Activated naive CD4-positive, alpha-beta T cell treated with anti-CD3 and anti-CD28 coated beads, Interleukin-2, amount 50 U/mL, for 16 hours (primary cell): ENCODE results near the gene FAM20C.
"Not testable (repeated sequence)": the region's sequence is repeated elsewhere in the genome, so short reads cannot be mapped to it uniquely, and the experiment has no call there.

Experiments
- DNase-seq: peaks from one replicate; pipeline ENCODE4 v3.0.0-alpha.2; 2020

Gene FAM20C

DNA sequence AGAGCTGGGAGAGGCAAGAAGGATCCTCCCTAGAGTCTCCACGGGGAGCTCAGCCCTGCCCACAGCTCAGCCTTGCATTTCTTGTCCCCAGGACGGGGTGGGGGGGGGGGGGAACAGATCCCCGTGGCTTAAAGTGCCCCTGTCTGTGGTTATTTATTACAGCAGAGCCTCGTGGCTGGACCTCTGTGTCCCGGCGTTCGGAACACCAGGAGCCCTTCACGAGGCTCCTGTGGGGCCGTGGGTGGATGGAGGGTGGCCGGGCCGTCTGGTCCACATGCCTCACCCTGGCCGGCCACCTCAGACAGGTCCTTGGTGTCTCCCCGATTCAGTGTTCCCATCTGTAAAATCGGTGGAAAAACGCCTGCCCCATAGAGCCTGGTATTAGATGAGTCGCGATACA is 37.9 kb downstream of the FAM20C start:
- DNase-seq = no peak

DNA sequence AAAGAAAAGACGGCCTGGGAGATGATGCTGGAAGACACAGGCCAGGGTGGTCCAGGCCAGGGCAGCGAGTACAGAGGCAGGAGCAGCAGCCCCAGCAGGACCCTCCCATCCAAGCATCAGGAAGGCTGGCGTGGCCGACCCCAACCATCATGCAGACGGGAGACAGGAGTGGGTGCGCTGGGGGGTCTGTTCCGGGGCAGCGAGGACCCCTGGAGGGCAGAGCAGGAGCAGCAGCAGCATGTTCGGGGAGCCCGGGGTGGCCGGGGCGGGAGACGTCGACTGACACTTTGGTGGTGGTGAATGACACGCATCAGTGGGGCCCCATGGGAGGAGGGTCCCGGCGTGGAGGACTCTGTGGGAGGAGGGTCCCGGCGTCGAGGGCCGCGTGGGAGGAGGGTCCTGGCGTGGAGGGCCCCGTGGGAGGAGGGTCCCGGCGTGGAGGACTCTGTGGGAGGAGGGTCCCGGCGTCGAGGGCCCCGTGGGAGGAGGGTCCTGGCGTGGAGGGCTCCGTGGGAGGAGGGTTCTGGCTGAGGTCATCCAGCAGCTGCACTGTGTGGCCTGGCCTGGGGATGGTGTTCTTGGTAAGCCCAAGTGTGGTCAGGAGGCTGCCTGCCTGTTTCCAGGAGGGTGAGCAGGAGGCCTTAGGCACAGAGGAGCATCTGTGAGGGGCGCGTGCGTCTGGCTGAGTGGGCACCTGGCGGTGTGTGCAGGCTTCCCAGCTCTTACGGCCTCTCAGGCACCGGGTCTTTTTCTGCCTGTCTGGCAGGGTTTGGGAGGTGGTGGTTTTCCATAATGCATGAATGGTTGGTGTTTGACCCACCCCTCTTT is 38.9 kb downstream of the FAM20C start:
- no peak for DNase-seq

DNA sequence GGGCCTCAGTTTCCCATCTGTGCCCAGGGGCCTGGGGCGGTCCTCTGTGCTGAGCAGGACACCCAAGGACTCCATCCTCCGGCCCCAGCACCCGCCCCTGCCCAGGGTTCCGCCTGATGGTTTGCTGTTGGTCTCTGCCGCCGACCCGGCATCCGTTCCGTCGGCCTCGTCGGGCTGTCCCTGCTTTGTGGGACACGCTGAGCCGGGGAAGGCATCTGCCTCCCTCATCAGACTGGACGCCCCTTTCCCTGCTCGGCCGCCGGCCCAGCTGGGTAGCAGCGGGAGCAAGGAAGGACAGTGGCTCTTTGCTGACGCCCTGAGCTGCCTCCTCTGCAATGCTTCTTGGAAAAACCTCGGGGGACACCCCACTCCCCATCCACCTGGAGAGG is 39.5 kb downstream of the FAM20C start:
- no peak for DNase-seq

DNA sequence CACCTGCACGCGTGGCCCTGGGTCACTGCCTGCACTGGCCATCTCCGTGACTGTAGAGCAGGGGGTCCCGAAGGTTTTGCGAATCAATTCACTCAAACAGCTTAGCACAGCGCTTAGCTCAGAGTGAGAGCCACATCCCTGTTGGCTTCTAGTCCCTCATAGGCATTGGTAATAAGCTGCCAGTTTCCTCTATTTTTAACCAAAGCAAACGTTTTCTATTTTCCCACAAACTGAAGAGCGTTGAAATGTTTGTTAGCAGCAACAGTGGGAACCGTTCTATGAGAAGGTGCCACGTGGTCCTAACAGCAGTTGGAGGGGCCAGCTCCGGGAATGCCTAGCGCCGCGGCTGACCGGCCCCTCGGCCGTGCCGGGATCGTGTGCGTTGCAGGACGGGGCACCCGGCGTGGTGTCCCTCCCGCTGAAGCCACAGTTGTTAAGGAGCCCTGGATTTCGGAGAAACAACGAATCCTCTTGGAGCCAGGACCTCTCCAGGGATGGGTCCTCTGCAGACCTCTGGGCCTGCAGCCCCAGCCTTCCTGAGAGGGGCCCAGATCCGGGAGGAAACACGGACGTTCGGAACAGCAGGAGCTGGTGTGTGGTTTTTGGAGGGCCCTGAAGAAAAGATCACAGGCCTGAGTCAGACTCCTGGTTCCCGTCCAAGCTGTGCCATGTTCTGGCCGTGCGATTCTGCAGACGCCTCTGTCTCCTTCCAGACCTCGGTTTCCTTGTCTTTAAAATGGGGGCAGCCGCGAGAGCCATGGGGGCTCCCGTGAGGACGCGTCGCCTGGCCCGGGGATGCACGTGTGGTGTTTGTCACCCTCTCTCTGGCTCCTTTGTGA is 40.3 kb downstream of the FAM20C start:
- no peak for DNase-seq

GRCh38 chr7:233249-234035 is 41.1 kb downstream of the FAM20C start:
- DNase-seq = no peak

DNA sequence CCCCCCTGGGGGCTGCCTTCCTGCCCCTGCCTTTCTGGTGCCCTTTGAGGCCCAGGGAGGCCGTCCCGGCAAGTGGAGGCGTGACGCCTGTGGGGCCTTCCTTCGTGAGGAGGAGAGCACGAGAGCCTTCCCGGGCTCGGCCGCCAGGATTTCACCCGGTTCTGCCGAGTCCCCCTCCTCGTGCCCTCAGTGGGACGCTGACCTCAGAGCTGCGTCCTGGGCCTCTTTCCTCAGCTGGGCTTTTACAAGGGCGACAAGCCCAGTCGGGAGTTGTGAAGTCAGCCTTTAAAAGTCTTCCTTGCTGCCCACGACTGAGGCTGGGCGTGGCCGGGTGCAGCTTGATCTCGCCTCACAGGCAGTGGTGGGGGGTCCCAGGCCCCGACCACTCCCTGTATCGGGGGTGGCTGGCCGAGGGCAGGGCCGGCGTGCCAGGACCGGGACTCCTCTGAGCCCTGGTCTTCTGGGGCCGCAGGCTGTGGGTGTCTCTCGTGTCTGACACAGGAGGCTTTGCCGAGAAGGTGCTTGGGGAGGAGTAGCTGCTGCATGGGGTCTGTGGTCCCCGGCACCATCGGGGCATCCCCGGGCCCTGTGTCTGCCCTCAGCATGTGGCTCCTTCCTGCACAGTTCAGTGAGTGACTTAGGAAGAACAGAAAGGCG is 41.8 kb downstream of the FAM20C start:
- no peak for DNase-seq

- DNase-seq = no peak
Observed at GRCh38 chr7:234708-235553, 42.6 kb downstream of the FAM20C start.

GRCh38 chr7:235576-236395 is 43.4 kb downstream of the FAM20C start:
- no peak for DNase-seq

DNA sequence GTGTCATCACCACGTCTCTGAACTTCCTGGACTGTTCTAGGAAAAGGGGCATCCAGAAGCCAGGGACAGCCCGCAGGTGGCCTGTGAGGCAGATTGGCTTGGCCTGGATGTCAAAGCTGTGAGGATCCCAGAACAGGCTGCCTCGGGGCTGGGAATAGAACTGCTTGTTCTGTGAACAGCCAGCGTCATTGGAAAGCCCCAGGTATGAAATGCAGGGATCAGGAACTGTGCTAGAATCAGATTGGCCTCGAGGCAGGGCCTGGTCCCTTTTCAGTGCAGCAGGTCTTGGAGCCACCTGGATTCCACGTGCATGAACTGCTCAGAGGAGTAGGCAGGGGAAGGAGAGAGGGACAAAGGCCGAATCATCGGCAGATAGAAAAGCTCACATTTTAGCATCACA is 44.6 kb downstream of the FAM20C start:
- DNase-seq = no peak

GRCh38 chr7:237385-237784 is 45.0 kb downstream of the FAM20C start:
- DNase-seq = no peak

DNA sequence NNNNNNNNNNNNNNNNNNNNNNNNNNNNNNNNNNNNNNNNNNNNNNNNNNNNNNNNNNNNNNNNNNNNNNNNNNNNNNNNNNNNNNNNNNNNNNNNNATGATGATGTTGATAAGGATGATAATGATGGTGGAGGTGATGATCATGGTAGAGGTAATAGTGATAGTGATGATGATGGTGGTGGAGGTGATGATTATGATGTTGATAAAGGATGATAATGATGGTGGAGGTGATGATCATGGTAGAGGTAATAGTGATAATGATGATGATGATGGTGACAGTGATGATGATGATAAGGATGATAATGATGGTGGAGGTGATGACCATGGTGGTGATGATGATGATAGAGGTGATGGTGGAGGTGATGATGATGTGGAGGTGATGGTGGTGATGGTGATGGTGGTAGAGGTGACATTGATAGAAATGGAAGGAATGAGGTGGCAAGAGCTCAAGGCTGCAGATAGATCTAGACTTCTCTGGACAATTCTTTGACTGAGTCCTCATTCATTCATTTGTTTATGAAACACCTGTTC is 47.8 kb downstream of the FAM20C start:
- DNase-seq = no peak

- no peak for DNase-seq
Observed at GRCh38 chr7:240887-241421, 48.6 kb downstream of the FAM20C start.

DNA sequence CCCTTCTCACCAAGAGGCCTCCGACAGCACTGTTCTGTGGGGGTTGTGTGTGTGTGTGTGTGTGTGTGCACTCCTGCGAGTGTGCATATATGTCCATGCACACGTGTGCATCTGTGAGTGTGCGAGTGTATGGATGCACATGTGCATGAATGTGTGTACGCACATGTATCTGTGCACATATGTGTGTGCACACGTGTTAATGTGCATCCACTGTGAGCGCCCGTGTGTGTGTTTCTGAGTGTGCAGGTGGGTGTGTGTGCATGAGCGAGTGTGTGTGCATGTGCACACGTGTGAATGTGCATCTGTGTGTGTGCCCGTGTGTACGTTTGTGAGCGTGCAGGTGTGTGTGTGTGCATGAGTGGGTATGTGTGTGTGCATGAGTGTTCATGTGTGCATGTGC is 49.1 kb downstream of the FAM20C start:
- no peak for DNase-seq

GRCh38 chr7:242826-243579 is 50.6 kb downstream of the FAM20C start:
- DNase-seq = not testable (repeated sequence)

GRCh38 chr7:243580-243978 is 51.2 kb downstream of the FAM20C start:
- DNase-seq = not testable (repeated sequence)

DNA sequence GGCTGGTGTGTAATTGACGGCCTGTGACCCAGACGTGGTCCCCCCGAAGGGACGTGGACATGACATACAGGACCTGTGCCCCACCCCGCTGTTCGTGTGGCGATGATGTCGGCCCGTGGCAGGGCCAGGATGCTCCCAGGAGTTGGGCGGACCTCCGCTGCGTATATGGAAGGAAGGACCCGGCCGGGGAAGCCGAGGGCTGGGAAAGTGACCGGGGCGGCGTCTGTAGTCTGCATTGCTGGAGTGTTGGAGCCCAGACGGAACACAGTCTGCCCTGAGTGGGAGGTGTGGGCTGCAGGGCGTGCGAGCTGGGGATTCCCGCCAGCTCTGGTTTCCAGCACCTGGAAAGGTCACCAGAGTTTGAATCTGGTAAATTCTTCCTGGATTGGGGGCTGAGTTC is 52.6 kb downstream of the FAM20C start:
- DNase-seq = no peak

DNA sequence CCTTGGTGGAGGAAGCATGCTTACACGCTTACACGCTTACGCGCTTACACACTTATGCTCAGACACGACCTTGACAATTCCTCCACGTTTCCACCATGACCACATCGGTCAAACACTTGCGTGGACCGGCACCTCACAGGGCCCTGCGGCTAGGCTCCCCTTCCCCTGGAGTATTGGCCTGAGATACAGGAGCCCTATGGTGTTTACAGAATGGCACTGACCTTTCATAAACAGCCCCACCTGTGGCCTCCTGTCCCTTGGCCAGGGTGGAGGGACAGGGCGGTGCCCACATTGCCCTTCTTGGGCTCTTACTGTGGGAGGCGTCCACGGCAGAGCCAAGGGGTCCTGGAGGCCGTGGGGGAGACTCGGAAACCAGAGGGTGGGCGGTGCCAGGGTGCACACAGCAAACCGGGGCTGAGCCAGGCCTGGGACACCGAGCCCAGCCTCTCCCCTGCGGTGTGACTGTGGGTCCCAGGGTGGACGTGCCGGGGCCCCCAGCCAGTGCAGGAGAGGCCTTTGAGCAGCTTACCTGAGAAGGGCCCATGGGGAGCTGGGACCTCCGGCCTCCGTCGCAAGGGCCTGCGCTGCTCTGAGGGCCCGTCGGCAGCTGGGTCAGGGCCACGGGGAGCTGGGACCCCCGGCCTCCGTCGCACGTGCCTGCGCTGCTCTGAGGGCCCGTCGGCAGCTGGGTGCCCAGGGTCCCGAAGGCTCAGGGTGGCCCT is 53.4 kb downstream of the FAM20C start:
- no peak for DNase-seq

DNA sequence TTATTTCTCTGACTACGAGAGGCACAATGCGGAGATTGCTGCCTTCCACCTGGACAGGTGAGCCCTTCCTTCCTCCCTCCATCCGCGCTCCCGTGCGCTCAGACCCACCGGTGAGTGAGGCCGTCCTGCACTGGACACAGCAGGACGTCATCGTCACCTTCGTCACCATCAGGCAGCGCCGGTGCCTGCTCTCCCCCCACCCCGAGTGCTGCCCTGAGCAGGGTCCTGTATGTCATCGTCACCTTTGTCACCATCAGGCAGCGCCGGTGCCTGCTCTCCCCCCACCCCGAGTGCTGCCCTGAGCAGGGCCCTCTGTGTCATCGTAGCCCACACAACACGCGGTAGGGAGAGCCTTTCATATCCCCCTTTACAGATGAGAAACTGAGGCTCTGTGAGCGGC is 54.1 kb downstream of the FAM20C start:
- DNase-seq = no peak

DNA sequence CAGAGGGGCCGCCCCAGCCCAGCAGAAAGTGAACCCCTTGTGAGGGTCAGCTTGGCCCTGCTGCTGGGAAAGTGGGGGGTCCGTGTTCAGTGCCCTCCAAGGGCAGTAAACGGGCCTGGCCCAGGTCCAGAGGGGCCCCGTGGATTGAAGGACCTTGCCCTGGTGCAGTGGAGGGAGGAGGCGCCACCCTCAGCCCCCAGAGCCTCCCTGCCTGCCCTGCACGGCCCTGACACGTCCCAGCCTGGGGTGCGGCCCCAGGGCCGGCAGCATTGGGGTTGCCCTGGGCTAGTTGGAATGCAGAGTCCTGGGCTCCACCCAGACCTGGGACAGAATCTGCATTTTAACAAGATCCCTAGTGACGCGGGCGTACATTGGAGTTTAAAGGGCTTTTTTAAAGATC is 54.8 kb downstream of the FAM20C start:
- DNase-seq = no peak
